HL-60 (cell line): ENCODE measurements around the gene SVOPL.
"Not testable (repeated sequence)": the region's sequence is repeated elsewhere in the genome, so short reads cannot be mapped to it uniquely, and the experiment has no call there.

Experiments used
- DNase-seq, 2 experiments: peaks; one replicate each; pipeline ENCODE4 v3.0.0-alpha.2; 2010 to 2020; ENCODE audit warnings: low read depth in 1 of 2, low spot score in 1 of 2
- H3K27ac ChIP-seq: fragments of 250-450 bp; sonication (Bioruptor Pico); replicated peaks from 2 replicates; pipeline ENCODE4 v1.5.1; 2020; ENCODE audit warnings: mild to moderate bottlenecking, moderate library complexity
- H3K27me3 ChIP-seq: fragments of 250-450 bp; sonication (Bioruptor Pico); 2 replicates; pipeline ENCODE4 v1.5.1; 2021; ENCODE audit warnings: mild to moderate bottlenecking, moderate library complexity; ENCODE audit not compliant: insufficient read depth, poor library complexity, severe bottlenecking
- H3K4me3 ChIP-seq: replicated peaks from 2 replicates; pipeline ENCODE4 v1.5.1; 2011; ENCODE audit warnings: mild to moderate bottlenecking, control low read depth, low read length; ENCODE audit not compliant: insufficient read depth
- CTCF ChIP-seq: IDR thresholded peaks from one replicate; pipeline ENCODE4 v1.5.1; 2011; ENCODE audit warnings: low read length, control low read depth, inconsistent platforms; ENCODE audit not compliant: insufficient read depth
- GABPA ChIP-seq: IDR thresholded peaks from 2 replicates; pipeline ENCODE4 v1.6.1; 2012; ENCODE audit warnings: low read depth
- POLR2AphosphoS5 ChIP-seq: IDR thresholded peaks from 2 replicates; pipeline ENCODE4 v1.6.1; 2012; ENCODE audit warnings: low read depth
- REST ChIP-seq: IDR thresholded peaks from 2 replicates; pipeline ENCODE4 v1.6.1; 2012; ENCODE audit warnings: low read depth; ENCODE audit not compliant: insufficient replicate concordance
- SPI1 ChIP-seq: IDR thresholded peaks from 2 replicates; pipeline ENCODE4 v1.6.1; 2012; ENCODE audit warnings: low read depth, mild to moderate bottlenecking, borderline replicate concordance

SVOPL gene

GRCh38 chr7:138739859-138740258 lies 38.7 kb upstream of the SVOPL start:
- H3K4me3 ChIP-seq: no peak overlapping the region
- H3K27ac ChIP-seq: no peak overlapping the region
- TF ChIP-seq GABPA: no peak
- no peak for TF ChIP-seq REST
- no peak for TF ChIP-seq SPI1
- TF ChIP-seq POLR2AphosphoS5: no peak
- TF ChIP-seq CTCF: no peak
- no peak for DNase-seq
- H3K27me3 ChIP-seq: no peaks in the 10 kb centered on the region

GRCh38 chr7:138738551-138739335 lies 37.6 kb upstream of the SVOPL start:
- H3K27ac ChIP-seq: no peak overlapping the region
- H3K4me3 ChIP-seq: no peak overlapping the region
- TF ChIP-seq CTCF (peak; percentile 94), POLR2AphosphoS5 (no peak)
- H3K27me3 ChIP-seq: no peaks in the 10 kb centered on the region
- DNase-seq: peak; percentile 50 to 87

- no peak for TF ChIP-seq GABPA
- no peak for TF ChIP-seq CTCF
- TF ChIP-seq SPI1: no peak
- no peak for TF ChIP-seq POLR2AphosphoS5
- no peak for TF ChIP-seq REST
- Histone ChIP-seq H3K27me3 (no peaks in the 10 kb centered on the region), H3K4me3 (no peak overlapping the region), H3K27ac (no peak overlapping the region)
- DNase-seq: peak; percentile 5 to 9
Observed at GRCh38 chr7:138738114-138738513, 37.0 kb upstream of the SVOPL start.

- TF ChIP-seq GABPA: no peak
- TF ChIP-seq POLR2AphosphoS5: no peak
- no peak for TF ChIP-seq REST
- TF ChIP-seq SPI1: no peak
- no peak for TF ChIP-seq CTCF
- Histone ChIP-seq H3K27ac (no peak overlapping the region), H3K4me3 (no peak overlapping the region), H3K27me3 (no peaks in the 10 kb centered on the region)
- no peak for DNase-seq
Observed at GRCh38 chr7:138735399-138735798, 34.2 kb upstream of the SVOPL start.

GRCh38 chr7:138731733-138732132 lies 30.6 kb upstream of the SVOPL start:
- not testable (repeated sequence) for H3K4me3 ChIP-seq, DNase-seq, H3K27me3 ChIP-seq, H3K27ac ChIP-seq
